ENCODE measurements around the gene PLA2G4E. TPM values are rescaled to one million over a fixed set of nuclear protein-coding genes. Genes with fewer than 3 reads are reported as not detected.

The PLA2G4E gene
- not detected for polyA plus RNA-seq (ENCODE audit: insufficient read length in 3 of 3)
- long read RNA-seq, donor 1: 0 reads
- long read RNA-seq, donor 2: 0 reads
- long read RNA-seq, donor 3: 0 reads
- long read RNA-seq, donor 4: 0 reads
- long read RNA-seq, donor 5: 0 reads
- long read RNA-seq, donor 6: 0 reads
- long read RNA-seq, donor 7: 0 reads
- long read RNA-seq, donor 8: 0 reads
- long read RNA-seq, donor 9: 0 reads
- long read RNA-seq, donor 10: 0 reads
- long read RNA-seq, donor 11: 0 reads
- long read RNA-seq, donor 12: 0 reads
- long read RNA-seq, donor 13: 0 reads
- long read RNA-seq, donor 14: 0 reads
- long read RNA-seq, donor 15: 0 reads
- long read RNA-seq, donor 16: 0 reads

DNA sequence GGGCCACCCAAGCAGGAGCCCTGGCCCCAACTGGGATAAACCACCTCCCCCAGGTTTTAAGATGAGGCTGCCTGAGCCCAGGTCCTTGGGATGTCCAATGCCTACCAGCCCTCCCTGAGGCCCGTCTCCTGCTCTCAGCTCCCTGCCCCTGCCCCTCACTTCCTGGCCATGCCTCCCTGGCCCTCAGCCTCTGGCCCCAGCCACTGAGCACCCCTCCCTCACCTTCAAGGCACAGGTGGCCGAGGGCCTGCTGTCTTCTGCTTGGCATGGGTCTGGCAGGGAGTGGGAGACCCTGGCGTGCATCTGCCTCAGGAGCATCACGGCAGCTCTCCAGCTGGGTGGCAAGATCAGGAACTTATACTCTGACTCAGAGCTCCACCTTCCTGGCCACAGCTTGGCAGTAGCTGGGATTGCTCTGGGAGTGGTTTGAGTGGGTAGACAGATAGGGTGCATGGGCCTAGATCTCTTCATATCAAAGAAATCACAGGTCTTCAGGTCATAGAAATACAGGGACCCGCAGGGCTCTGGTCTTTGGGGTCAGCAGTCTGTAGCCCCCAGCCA lies at the start of gene PLA2G4E:
PLA2G4E (minus strand) TSS at position 330 of the 561 bp plus-strand sequence; CDS start at position 318, 12 bp downstream.
- DNase-seq (ENCODE audit: extremely low read depth in 1 of 11, low read depth in 9 of 11, low spot score in 4 of 11): no peak

GRCh38 chr15:42070279-42070975 lies 49.6 kb upstream of the PLA2G4E start:
- no peak for DNase-seq (ENCODE audit: extremely low read depth in 1 of 11, low read depth in 9 of 11, low spot score in 4 of 11)

DNA sequence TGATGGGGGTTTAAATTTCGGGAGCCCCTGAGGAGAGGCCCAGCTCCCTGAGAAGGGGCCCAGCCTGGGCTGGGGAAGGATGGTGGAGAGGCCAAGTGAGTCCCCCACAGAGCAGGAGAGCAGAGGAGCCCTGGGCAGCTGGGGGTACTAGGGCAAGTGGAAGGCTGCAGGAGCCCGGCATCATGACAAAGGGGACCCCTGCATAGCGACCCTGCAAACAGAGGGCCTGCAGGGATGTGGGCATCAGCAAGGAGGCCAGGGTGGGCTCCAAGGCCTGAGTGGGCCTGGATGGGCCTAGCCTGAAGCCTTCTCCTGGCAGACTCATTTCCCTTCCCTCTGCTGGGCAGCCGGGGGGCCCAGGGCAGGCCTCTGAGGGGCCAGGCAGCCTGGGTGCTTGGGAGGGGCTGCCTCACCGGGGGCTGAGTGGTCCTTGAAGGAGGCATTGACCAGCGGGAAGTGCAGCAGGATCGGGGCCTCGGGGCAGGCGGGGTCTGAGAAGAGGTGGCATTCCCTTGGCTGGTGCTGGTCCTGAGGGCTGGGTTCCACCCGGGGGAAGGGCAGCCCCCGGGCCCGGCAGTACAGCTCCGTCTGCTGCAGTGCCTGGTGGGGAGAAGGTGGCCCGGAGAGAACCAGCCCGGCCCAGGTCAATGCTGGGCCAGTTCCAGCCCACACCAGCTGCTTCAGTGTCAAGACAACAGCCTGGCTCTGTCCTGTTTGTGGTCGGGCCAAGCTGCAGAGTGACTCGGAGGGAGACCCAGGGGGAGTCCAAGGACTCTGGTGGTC lies 48.8 kb upstream of the PLA2G4E start:
- DNase-seq (ENCODE audit: extremely low read depth in 1 of 11, low read depth in 9 of 11, low spot score in 4 of 11): no peak

GRCh38 chr15:42069025-42069424 lies 48.2 kb upstream of the PLA2G4E start:
- no peak for DNase-seq (ENCODE audit: extremely low read depth in 1 of 11, low read depth in 9 of 11, low spot score in 4 of 11)

- no peak for DNase-seq (ENCODE audit: extremely low read depth in 1 of 11, low read depth in 9 of 11, low spot score in 4 of 11)
Observed at GRCh38 chr15:42068601-42069000, 47.8 kb upstream of the PLA2G4E start.

DNA sequence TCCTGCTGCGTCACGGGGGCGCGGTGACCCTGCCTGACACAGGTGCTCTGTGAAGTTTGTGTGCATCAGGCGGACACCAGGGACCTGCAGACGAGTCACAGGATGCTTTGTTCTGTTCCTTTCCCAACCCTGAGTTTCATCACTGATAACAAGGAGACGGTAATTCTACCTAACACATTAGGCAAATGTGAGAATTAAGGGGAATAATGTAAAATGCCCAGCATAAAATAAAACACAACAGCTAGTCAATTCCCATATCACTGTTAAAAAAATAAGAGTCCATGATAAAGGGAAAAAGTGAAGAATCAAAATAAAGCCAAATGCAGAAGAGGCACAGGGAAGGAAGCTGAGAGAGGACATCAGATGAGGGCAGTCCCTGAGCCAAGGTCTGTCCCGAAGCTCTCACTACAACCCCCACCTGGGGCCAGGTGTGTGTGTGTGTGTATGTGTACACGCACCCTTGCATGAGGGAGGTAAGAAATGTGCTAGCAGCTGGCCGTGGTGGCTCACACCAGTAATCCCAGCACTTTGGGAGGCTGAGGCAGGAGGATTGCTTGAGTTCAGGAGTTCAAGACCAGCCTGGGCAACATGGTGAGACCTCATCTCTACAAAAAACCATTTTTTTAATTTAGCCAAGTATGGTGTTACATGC lies 46.0 kb upstream of the PLA2G4E start:
- DNase-seq (ENCODE audit: extremely low read depth in 1 of 11, low read depth in 9 of 11, low spot score in 4 of 11): no peak

GRCh38 chr15:42065468-42065867 lies 44.6 kb upstream of the PLA2G4E start:
- no peak for DNase-seq (ENCODE audit: extremely low read depth in 1 of 11, low read depth in 9 of 11, low spot score in 4 of 11)

DNA sequence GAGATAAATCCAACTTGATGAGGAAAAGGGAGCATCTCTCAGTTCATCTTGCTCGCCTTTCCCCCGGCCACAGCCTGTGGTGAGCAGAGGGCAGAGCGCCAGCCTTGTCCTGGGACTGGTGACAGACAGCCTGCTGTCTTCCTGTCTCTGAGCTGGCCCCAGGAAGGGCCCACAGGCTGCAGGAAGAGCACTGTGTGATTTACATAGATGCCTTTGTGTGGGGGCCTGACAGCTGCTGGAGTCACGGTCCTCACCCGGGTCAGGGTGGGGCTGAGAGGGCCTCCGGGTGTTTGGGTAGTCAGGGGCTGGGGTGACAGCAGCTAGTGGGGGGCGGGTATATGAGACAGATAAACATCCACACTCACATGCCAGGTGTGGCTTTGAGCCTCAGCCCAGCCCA lies 44.2 kb upstream of the PLA2G4E start:
- no peak for DNase-seq (ENCODE audit: extremely low read depth in 1 of 11, low read depth in 9 of 11, low spot score in 4 of 11)

- no peak for DNase-seq (ENCODE audit: extremely low read depth in 1 of 11, low read depth in 9 of 11, low spot score in 4 of 11)
Observed at GRCh38 chr15:42064271-42064670, 43.4 kb upstream of the PLA2G4E start.

GRCh38 chr15:42063122-42063848 lies 42.4 kb upstream of the PLA2G4E start:
- DNase-seq (ENCODE audit: extremely low read depth in 1 of 11, low read depth in 9 of 11, low spot score in 4 of 11): no peak

DNA sequence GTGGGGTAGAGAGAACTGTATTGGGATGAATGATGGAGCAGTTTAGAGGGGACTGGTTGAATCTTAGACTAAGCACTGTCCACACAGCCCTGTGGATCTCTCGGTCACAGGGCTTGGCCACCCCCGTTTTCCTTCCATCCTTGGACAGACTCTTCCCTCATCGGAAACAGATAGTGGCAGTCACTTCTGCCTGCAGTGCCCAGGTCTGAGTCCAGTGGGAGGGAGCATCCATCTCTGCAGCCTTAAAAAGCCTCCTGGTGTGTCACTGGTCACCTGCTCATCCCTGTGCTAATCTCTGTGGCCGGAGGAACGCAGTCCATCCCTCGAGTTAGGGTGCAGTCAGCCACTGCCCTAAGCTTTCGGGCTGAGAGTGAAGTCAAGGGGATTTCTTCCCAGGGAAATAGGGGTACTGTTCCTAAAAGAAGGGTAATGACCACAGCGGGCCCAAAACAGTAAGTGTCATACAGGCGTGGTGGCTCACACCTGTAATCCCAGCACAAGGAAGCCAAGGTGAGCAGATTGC lies 41.5 kb upstream of the PLA2G4E start:
- DNase-seq (ENCODE audit: extremely low read depth in 1 of 11, low read depth in 9 of 11, low spot score in 4 of 11): no peak

GRCh38 chr15:42060797-42061196 lies 40.0 kb upstream of the PLA2G4E start:
- DNase-seq (ENCODE audit: extremely low read depth in 1 of 11, low read depth in 9 of 11, low spot score in 4 of 11): no peak

GRCh38 chr15:42060477-42060763 lies 39.6 kb upstream of the PLA2G4E start:
- DNase-seq (ENCODE audit: extremely low read depth in 1 of 11, low read depth in 9 of 11, low spot score in 4 of 11): no peak

GRCh38 chr15:42059661-42060476 lies 39.0 kb upstream of the PLA2G4E start:
- DNase-seq (ENCODE audit: extremely low read depth in 1 of 11, low read depth in 9 of 11, low spot score in 4 of 11): peak in 3 of 11 donors; percentile 34 to 47 (median 46)

- no peak for DNase-seq (ENCODE audit: extremely low read depth in 1 of 11, low read depth in 9 of 11, low spot score in 4 of 11)
Observed at GRCh38 chr15:42058791-42059190, 37.9 kb upstream of the PLA2G4E start.

DNA sequence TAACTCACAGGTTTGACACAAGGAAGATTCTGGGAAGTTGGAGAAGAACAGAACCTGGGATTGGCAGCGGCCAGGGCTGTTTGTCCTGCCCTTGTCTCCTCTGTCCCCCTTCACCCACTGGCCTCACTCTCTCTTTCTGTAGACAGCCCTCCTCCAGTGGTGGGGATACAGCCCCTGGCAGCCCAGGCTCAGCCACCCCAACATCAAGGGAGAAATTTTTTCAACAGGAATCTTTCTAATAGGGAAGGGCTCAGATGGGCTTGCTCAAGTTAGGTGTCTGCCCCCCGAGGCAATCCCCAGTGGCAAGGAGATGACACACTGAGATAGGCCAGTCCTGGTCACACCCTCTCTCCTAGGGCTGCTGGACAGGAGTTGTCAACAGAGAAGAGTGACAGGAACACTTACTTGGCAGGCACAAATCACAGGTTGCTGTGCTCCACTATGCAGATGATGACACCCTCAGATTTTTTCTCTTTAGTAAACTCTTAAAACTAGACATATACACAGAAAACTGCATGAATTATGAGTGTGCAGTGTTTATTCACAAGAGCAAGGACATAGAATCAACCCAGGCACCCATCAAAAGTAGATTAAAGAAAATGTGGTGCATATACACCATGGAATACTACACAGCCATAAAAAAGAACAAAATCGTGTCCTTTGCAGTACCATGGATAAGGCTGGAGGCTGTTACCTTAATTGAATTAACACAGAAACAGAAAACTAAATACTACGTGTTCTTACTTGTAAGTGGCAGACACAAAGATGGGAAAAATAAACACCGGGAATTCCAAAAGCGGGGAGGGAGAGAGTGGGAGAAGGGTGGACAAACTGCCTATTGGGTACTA lies 37.2 kb upstream of the PLA2G4E start:
- no peak for DNase-seq (ENCODE audit: extremely low read depth in 1 of 11, low read depth in 9 of 11, low spot score in 4 of 11)
